HEK293T (cell line): ENCODE measurements around the gene PICALM.

ENCODE experiments used
- ARNT ChIP-seq: fragments of 450-650 bp; IDR thresholded peaks from 2 replicates; pipeline ENCODE4 v1.6.1; 2017; ENCODE audit warnings: mild to moderate bottlenecking
- BHLHE40 ChIP-seq: fragments of 450-650 bp; IDR thresholded peaks from 2 replicates; pipeline ENCODE4 v1.6.1; 2016; ENCODE audit warnings: mild to moderate bottlenecking, moderate library complexity, borderline replicate concordance
- CTBP1 ChIP-seq: fragments of 450-650 bp; IDR thresholded peaks from 2 replicates; pipeline ENCODE4 v1.6.1; 2016; ENCODE audit warnings: borderline replicate concordance
- ELF4 ChIP-seq: fragments of 450-650 bp; IDR thresholded peaks from 2 replicates; pipeline ENCODE4 v1.6.1; 2017; ENCODE audit warnings: antibody characterized with exemption
- FOXA1 ChIP-seq: fragments of 450-650 bp; IDR thresholded peaks from 2 replicates; pipeline ENCODE4 v1.6.1; 2016; ENCODE audit warnings: mild to moderate bottlenecking
- FOXM1 ChIP-seq: fragments of 450-650 bp; IDR thresholded peaks from 2 replicates; pipeline ENCODE4 v1.6.1; 2017; ENCODE audit warnings: mild to moderate bottlenecking, borderline replicate concordance
- HDGF ChIP-seq: fragments of 450-650 bp; IDR thresholded peaks from 2 replicates; pipeline ENCODE4 v1.6.1; 2017; ENCODE audit warnings: antibody characterized with exemption, borderline replicate concordance
- L3MBTL2 ChIP-seq: fragments of 450-650 bp; conservative IDR thresholded peaks from 2 replicates; pipeline ENCODE4 v1.6.1; 2016; ENCODE audit warnings: mild to moderate bottlenecking
- LEF1 ChIP-seq: fragments of 450-650 bp; IDR thresholded peaks from 2 replicates; pipeline ENCODE4 v1.6.1; 2017; ENCODE audit warnings: mild to moderate bottlenecking, borderline replicate concordance
- NFRKB ChIP-seq: fragments of 450-650 bp; IDR thresholded peaks from 2 replicates; pipeline ENCODE4 v1.6.1; 2016; ENCODE audit warnings: mild to moderate bottlenecking, moderate library complexity
- SP1 ChIP-seq: fragments of 450-650 bp; IDR thresholded peaks from 2 replicates; pipeline ENCODE4 v1.6.1; 2017
- TARDBP ChIP-seq: fragments of 450-650 bp; IDR thresholded peaks from 2 replicates; pipeline ENCODE4 v1.6.1; 2016
- ZNF384 ChIP-seq: fragments of 450-650 bp; IDR thresholded peaks from 2 replicates; pipeline ENCODE4 v1.6.1; 2016

- no peak for TF ChIP-seq ARNT
- no peak for TF ChIP-seq FOXM1
- peak; percentile 41; the same call in 1 of the 2 replicates for TF ChIP-seq CTBP1
- no peak for TF ChIP-seq L3MBTL2
- TF ChIP-seq BHLHE40 = no peak
- TF ChIP-seq FOXA1 = no peak
- no peak for TF ChIP-seq HDGF
- TF ChIP-seq SP1 = no peak
- TF ChIP-seq TARDBP = no peak
- TF ChIP-seq NFRKB = no peak
- no peak for TF ChIP-seq ELF4
- TF ChIP-seq ZNF384 = no peak
- no peak for TF ChIP-seq LEF1
Observed at GRCh38 chr11:86034710-86035109, 34.2 kb downstream of the PICALM start.
